GM12891 (cell line): ENCODE measurements around the gene NFKBIB.

Experiments
- POLR2A ChIP-seq: IDR thresholded peaks from 2 replicates; pipeline ENCODE4 v1.6.1; 2011; ENCODE audit warnings: low read depth, low read length, control low read depth
- TAF1 ChIP-seq: IDR thresholded peaks from 2 replicates; pipeline ENCODE4 v1.6.1; 2011; ENCODE audit warnings: low read depth, low read length, control low read depth

- TF ChIP-seq POLR2A = no peak
- no peak for TF ChIP-seq TAF1
Observed at GRCh38 chr19:38939957-38940356, 40.2 kb downstream of the NFKBIB start.
